GM21576 (cell line): ENCODE results near the gene TLK2.
"Not testable (repeated sequence)": the region's sequence is repeated elsewhere in the genome, so short reads cannot be mapped to it uniquely, and the experiment has no call there.

ENCODE experiments used
- ATAC-seq: cut with Tn5 transposase; IDR thresholded peaks from one replicate; pipeline ENCODE4 v1.9.1; 2021; ENCODE audit warnings: mild to moderate bottlenecking, moderate library complexity; ENCODE audit not compliant: unreplicated experiment

Gene TLK2

DNA sequence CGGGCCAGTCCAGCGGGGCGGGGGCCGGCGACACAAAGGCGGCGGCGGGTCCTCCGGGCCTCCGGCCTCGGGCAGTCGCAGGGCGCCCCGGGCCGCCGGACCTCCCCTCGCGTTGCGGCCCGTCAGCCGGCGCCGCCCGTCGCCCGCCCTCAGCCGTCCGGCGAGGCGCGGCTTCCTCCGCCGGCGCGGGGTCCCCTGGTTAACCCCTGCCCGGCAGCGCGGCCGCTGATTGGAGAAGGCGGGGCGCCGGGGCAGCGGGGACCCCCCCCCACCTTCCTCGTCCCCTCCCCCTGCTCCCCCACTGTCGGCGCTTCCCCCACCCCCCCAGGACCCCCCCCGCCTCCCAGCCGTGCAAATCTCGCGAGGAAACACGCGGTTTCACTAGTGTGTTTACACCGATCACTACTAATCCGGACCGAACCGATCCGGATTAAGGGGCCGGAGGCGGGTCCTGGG, at the start of gene TLK2:
Gene TLK2 (plus strand): TSS at position 402 of the 456 bp plus-strand sequence. CDS start 2,301 bp downstream, outside the sequence.
- peak; percentile 62 for ATAC-seq

DNA sequence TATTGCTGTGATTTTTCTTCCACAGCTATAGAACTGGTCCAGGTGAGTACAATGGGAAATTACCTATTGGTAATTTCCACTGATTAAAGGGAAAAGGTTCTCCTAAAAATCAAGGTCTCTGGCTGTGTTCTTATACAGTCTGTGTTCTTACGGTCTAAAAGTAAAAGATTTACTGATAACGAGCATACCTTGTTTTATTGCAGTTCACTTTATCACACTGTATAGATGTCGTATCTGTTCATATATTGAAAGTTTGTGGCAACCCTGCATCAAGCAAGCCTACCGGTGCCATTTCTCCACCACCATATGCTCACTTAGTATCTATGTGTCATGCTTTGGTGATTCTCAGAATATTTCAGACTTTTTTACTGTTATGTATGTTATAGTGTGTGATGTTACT, 43.4 kb upstream of the TLK2 start:
- not testable (repeated sequence) for ATAC-seq

GRCh38 chr17:62441181-62441580, 37.4 kb upstream of the TLK2 start:
- not testable (repeated sequence) for ATAC-seq

GRCh38 chr17:62444063-62444462, 34.6 kb upstream of the TLK2 start:
- no peak for ATAC-seq

- ATAC-seq = not testable (repeated sequence)
Observed at GRCh38 chr17:62445791-62446190, 32.8 kb upstream of the TLK2 start.

GRCh38 chr17:62452195-62452594, 26.4 kb upstream of the TLK2 start:
- not testable (repeated sequence) for ATAC-seq

DNA sequence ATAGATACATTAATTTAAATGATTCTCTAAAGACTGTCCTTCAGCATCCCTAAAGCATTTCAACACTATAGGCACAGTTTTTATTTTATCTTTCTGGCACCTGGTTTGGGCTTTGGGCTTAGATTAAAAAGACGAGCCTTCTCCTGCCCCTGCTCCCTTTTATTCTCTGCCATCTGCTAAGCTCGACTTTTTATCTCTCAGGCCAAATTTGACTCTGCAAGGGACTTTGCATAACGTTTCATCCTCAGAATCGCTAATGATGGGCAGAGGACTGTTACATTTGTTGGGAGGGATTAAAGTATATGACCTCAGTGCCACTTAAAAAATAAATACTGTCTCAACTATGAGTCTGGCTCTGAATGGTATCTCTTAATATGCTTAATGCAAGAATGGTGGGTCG, 25.6 kb upstream of the TLK2 start:
- ATAC-seq = not testable (repeated sequence)

- peak; percentile 27 for ATAC-seq
Observed at GRCh38 chr17:62453656-62454055, 25.0 kb upstream of the TLK2 start.

DNA sequence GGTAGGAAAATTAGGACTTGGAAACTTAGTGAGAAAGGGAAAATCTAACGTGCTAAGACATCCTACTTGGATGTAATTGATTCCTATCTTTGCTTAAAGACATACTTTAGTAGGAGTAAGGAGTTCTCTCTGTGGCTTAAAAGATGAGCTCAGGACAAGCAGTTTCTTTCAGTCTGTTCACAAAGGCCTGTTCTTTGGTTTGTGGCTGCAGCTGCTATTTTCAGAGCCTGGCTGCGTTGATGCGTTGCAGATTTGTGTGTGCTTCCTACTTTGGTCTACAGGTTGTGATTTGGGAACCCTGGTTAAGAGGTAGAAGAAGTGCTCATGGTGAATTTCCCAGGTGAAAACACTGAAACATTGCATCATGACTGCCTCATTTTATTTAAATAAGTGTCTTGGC, 24.5 kb upstream of the TLK2 start:
- ATAC-seq = peak; percentile 54

- ATAC-seq = no peak
Observed at GRCh38 chr17:62456016-62456415, 22.6 kb upstream of the TLK2 start.

DNA sequence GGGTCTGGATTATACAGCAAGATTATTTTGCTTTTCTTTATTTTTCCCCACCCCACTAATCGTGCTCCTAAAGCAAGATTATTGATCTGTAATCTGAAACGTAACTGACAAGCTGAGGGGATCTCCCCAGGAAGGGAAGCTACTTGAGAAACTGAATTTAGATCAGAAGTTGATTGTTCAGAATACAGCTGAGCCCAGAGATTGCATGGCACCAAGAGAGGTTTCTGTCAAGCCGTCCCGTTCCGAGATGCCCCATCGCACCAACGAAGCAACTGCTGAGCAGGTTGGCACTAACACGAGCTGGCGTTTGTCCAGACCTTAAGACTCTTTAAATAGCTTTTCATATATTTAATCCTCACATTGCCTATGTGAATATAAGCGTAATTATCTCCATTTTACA, 20.1 kb upstream of the TLK2 start:
- not testable (repeated sequence) for ATAC-seq

- ATAC-seq = not testable (repeated sequence)
Observed at GRCh38 chr17:62464422-62464821, 14.2 kb upstream of the TLK2 start.

DNA sequence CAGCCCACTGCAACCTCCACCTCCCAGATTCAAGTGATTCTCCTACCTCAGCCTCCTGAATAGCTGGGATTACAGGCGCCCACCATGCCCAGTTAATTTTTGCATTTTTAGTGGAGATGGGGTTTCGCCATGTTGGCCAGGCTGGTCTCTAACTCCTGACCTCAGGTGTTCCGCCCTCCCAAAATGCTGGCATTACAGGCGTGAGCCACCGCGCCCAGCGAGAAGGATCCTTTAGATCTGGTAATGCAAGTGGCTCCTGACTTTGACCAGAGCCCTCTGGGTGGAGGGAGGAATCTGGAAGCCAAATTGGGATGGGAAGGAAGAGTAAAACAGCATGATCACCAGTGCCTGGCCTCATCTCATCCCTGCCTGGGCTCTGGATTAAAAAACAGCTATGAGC, 13.4 kb upstream of the TLK2 start:
- not testable (repeated sequence) for ATAC-seq

DNA sequence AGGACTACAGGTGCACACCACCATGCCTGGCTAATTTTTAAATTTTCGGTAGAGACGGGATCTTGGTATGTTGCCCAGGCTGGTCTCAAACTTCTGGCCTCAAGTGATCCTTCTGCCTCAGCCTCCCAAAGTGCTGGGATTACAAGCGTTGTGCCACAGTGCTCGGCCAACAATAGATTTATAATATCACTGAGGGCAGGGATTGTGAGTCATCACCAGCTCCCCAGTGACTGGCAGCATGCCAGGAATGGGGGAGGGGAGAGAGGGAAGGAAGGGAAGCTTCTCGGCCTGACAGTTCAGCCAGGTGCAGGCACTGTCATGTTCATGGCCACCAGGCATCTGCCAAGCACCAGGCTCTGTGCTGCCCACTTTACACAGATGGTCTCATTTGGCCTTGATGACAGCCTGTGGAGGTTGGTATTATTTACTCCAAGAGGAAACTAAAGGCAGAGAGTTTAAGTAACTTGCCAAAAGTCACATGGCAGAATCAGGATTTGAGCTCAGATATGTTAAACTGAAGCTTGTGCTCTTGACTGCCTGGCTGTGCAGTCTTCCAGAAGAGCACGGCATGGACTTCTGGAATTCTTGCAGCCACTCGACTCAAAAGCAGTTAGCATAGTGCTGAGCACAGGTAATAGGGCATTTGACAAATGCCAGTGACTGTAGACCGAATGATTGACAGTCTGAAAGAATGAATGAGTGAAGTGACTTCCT, 7.8 kb upstream of the TLK2 start:
- not testable (repeated sequence) for ATAC-seq

GRCh38 chr17:62471380-62471880, 7.2 kb upstream of the TLK2 start:
- not testable (repeated sequence) for ATAC-seq

GRCh38 chr17:62473030-62473982, 5.3 kb upstream of the TLK2 start:
- ATAC-seq = not testable (repeated sequence)

DNA sequence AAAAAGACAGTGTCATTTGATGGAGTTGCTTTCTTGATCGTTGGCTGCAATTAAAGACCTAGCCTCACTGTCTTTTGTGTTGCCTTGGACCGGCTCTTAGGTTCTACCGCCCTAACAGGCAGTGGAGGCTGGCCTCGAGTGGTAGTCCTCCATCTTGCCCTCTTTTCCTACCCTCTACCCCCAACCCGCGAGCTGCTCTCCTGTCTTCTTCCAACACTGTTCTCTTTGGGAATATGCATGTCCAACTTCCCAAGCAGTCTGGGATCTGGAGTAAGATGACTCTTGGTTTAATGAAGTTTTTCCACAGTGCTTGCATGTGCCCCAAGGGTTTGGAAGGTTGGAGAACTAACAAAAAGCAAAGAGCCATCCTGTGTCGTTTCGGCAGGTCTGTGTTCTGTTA, 1.5 kb upstream of the TLK2 start:
- not testable (repeated sequence) for ATAC-seq

DNA sequence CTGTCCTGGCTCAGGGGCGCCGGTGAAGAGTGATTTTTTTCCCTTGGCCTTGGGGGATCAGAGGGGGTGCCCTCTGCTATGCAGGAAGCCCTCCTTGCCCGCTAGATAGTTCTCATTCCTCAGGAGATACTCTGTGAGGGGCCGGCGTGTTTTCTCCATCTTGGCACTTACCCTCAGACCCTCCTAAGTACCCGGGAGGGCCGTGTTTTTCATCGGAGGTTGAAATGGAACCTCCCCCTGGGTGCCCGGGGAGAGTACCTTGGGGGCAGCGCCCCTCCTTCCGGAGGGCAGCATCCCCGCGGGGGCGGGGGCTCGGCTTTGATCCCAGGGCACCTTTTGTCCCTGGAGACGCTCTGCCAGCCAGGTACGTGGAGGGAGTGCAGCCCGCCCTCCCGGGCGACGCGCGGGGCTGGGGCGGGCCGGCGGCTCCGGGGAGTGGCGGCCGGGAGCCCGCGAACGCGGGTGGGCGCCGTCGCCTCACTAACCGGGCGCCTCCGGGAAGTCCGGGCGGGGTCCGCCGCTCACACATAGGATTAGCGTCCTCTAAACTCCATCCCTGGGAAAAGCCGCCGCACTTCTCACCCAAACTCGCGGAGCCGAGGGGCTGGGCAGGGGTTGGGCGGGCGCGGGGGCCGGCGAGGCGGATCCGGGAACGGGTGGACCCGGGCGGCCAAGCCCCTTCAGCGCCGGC, 762 bp upstream of the TLK2 start:
- ATAC-seq = peak; percentile 28

GRCh38 chr17:62478880-62479638, 434 bp downstream of the TLK2 start:
- peak; percentile 29 for ATAC-seq

DNA sequence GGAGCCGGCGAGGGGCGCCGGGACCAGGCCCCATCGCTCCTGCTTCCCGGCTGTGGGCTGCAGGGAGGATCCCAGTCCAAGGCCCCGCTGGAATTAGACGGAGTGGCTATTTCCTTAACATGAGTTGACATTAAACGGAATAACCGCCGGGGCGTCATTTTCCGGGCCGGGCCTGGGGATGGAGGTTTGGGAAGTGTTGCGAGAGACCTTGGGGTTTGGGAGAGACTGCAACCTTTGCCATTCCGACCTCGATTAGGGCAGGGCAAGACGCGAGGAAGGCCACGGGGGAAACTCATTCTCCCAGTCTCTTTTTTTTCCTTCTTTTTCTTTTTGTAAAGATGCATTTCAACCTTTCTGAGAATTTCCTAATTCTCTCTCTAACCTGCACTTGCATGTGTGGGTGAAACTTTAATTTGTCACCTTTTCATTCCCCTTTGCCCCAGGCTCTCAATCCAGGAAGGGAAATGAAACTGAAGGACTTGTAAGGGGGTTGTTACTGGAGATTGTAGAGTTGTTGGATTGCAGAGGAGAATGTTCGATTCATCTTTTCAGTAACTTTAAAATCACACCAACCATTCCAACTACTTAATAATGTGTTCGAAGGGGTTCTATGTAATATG, 1.1 kb downstream of the TLK2 start:
- not testable (repeated sequence) for ATAC-seq
